SU-DHL-6 (cell line): ENCODE measurements around the gene SMARCD3.

Source experiments
- CTCF ChIP-seq: fragments of 200-600 bp; sonication (generic); IDR thresholded peaks from one replicate; pipeline ENCODE4 v1.5.1; 2017; ENCODE audit warnings: antibody characterized with exemption, mild to moderate bottlenecking, low read length, moderate library complexity; ENCODE audit not compliant: insufficient read depth, poor library complexity, severe bottlenecking
- EZH2phosphoT487 ChIP-seq: fragments of 200-600 bp; sonication (generic), shearing (Covaris generic); conservative IDR thresholded peaks from 2 replicates; pipeline ENCODE4 v1.6.1; 2018; ENCODE audit warnings: mild to moderate bottlenecking, antibody characterized with exemption, low read length, moderate library complexity, mixed read lengths

DNA sequence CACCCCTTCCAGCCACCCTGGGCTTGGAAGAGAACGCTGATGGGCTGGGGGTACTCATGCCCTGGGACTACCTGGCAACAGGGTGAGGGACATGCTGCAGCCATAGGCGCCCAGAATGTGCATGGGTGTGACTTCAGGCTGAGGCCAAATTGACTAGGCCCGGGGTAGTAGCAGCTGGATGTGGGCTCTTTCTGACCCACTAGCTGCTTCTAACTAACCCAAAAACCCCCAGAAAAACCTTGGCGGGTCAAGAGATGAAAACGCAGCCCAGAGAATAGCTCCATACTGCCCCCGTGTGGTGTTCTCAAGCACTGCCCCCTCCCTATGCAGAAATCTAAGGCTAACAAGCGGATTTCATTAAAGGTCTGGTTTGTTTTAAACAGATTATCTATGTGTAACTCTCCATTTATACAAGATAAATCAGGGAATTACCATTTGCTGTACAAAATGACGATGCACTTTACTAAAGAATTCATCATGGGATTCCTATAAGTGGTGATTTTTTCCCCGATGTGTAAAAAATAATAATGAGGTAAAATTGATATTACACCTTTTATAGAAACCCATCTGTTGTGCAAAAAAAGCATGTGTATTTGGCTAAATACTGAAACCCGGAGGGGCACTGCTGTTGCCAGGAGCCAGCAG lies 4.2 kb downstream of the SMARCD3 start:
- TF ChIP-seq EZH2phosphoT487: no peak
- peak; percentile 75 for TF ChIP-seq CTCF
